22Rv1 (cell line): ENCODE results near the gene UBC.

Experiments
- CTCF ChIP-seq: fragments of 450-650 bp; IDR thresholded peaks from 2 replicates; pipeline ENCODE4 v1.5.1; 2017; ENCODE audit warnings: mild to moderate bottlenecking
- ZFX ChIP-seq: fragments of 450-650 bp; IDR thresholded peaks from 2 replicates; pipeline ENCODE4 v1.6.1; 2017; ENCODE audit warnings: antibody characterized with exemption, borderline replicate concordance

GRCh38 chr12:124868252-124869058, 46.0 kb downstream of the UBC start:
- no peak for TF ChIP-seq CTCF
- no peak for TF ChIP-seq ZFX
